PFSK-1 (cell line): Measurements from ENCODE around the gene TTC9.

ENCODE experiments used
- POLR2AphosphoS5 ChIP-seq: IDR thresholded peaks from 2 replicates; pipeline ENCODE4 v1.6.1; 2012; ENCODE audit warnings: low read depth, mild to moderate bottlenecking, control low read depth, low read length, moderate library complexity
- SIN3A ChIP-seq: IDR thresholded peaks from 2 replicates; pipeline ENCODE4 v1.6.1; 2012; ENCODE audit warnings: mild to moderate bottlenecking, low read length, moderate library complexity, borderline replicate concordance; ENCODE audit not compliant: insufficient read depth

DNA sequence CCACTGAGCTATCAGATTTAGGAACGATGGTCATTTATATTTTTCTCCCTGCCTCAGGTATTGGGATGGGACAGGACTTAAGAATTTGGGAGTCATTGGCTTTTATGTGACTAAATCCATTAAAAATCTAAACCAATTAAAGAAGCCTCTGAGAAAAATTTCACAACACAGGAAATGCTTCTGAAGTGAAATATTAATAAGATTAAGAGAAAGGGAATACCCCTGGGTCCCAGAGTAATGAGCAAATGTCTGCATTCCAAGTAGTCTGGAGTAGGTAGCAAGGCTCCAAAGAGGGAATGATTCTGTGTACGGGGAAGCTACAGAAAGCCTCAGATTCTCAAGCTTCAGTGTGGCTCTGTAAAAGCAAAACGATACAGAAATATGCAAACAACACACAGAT is 40.6 kb upstream of the TTC9 start:
- TF ChIP-seq POLR2AphosphoS5 (no peak), SIN3A (no peak)
